HEK293 (cell line): Measurements from ENCODE around the gene IFT122.

Experiments used
- CTCF ChIA-PET: fragments of 350-600 bp; formaldehyde crosslinking; extraction: SDS; loops from one replicate; lab custom pipeline; 2021; ENCODE audit warnings: antibody characterized with exemption; lab: Yijun Ruan, JAX
- POLR2A ChIA-PET: fragments of 300-600 bp; formaldehyde crosslinking; extraction: SDS; loops from one replicate; lab custom pipeline; 2020; ENCODE audit warnings: antibody characterized with exemption, inconsistent platforms; lab: Yijun Ruan, JAX
- H3K27ac ChIP-seq: fragments of 200-500 bp; sonication (Bioruptor generic); 2 replicates; pipeline ENCODE4 v1.5.1; 2014; ENCODE audit warnings: low read depth, low read length, control low read depth, inconsistent platforms; ENCODE audit errors: extremely low read depth
- H3K36me3 ChIP-seq, 2 experiments: fragments of 200-500 bp in 1 of 2; sonication (Bioruptor generic) in 1 of 2; 1 replicate in 1 of 2; 2 replicates in 1 of 2; pipeline ENCODE4 v1.5.1; 2014 to 2017; ENCODE audit warnings: inconsistent platforms in 2 of 2, low read length in 2 of 2; ENCODE audit not compliant: control insufficient read depth in 2 of 2, insufficient read depth in 1 of 2
- H3K4me1 ChIP-seq: fragments of 200-500 bp; sonication (Bioruptor generic); 2 replicates; pipeline ENCODE4 v1.5.1; 2014; ENCODE audit warnings: mild to moderate bottlenecking, low read length, inconsistent platforms; ENCODE audit not compliant: control insufficient read depth, insufficient read depth
- H3K4me3 ChIP-seq: 2 replicates; pipeline ENCODE4 v1.5.1; 2011; ENCODE audit warnings: low read depth, mild to moderate bottlenecking, control low read depth, low read length, moderate library complexity
- H3K9me3 ChIP-seq: fragments of 200-500 bp; sonication (Bioruptor generic); 2 replicates; pipeline ENCODE4 v1.5.1; 2014; ENCODE audit warnings: low read depth, low read length, inconsistent platforms; ENCODE audit not compliant: control insufficient read depth, insufficient read depth
- GFI1B ChIP-seq: fragments of 450-650 bp; formaldehyde crosslinking; IDR thresholded peaks from 2 replicates; pipeline ENCODE4 v1.5.1; 2016; ENCODE audit warnings: missing biosample characterization, missing genetic modification characterization
- RBAK ChIP-seq: fragments of 450-650 bp; formaldehyde crosslinking; IDR thresholded peaks from 2 replicates; pipeline ENCODE4 v1.5.1; 2016; ENCODE audit warnings: missing biosample characterization, missing genetic modification characterization
- SCRT2 ChIP-seq: fragments of 450-650 bp; formaldehyde crosslinking; IDR thresholded peaks from 2 replicates; pipeline ENCODE4 v1.5.1; 2016; ENCODE audit warnings: missing biosample characterization, missing genetic modification characterization
- SP3 ChIP-seq: fragments of 450-650 bp; formaldehyde crosslinking; IDR thresholded peaks from 2 replicates; pipeline ENCODE4 v1.5.1; 2016; ENCODE audit warnings: missing biosample characterization, missing genetic modification characterization
- YY1 ChIP-seq: fragments of 450-650 bp; formaldehyde crosslinking; IDR thresholded peaks from 2 replicates; pipeline ENCODE4 v1.5.1; 2018; ENCODE audit warnings: missing biosample characterization, missing genetic modification characterization
- ZBTB20 ChIP-seq: fragments of 450-650 bp; formaldehyde crosslinking; IDR thresholded peaks from 2 replicates; pipeline ENCODE4 v1.5.1; 2016; ENCODE audit warnings: missing biosample characterization, missing genetic modification characterization
- ZBTB21 ChIP-seq: fragments of 450-650 bp; formaldehyde crosslinking; IDR thresholded peaks from 2 replicates; pipeline ENCODE4 v1.5.1; 2017; ENCODE audit warnings: missing biosample characterization, missing genetic modification characterization
- ZBTB8A ChIP-seq: fragments of 450-650 bp; formaldehyde crosslinking; IDR thresholded peaks from 2 replicates; pipeline ENCODE4 v1.5.1; 2016; ENCODE audit warnings: missing biosample characterization, missing genetic modification characterization
- ZNF10 ChIP-seq: fragments of 450-650 bp; formaldehyde crosslinking; IDR thresholded peaks from 2 replicates; pipeline ENCODE4 v1.5.1; 2017; ENCODE audit warnings: missing biosample characterization, missing genetic modification characterization
- ZNF112 ChIP-seq: fragments of 450-650 bp; formaldehyde crosslinking; IDR thresholded peaks from 2 replicates; pipeline ENCODE4 v1.5.0; 2017; ENCODE audit warnings: missing biosample characterization, missing genetic modification characterization
- ZNF132 ChIP-seq: fragments of 450-650 bp; formaldehyde crosslinking; IDR thresholded peaks from 2 replicates; pipeline ENCODE4 v1.5.1; 2017; ENCODE audit warnings: missing biosample characterization, missing genetic modification characterization, borderline replicate concordance
- ZNF202 ChIP-seq: fragments of 450-650 bp; formaldehyde crosslinking; IDR thresholded peaks from 2 replicates; pipeline ENCODE4 v1.5.1; 2016; ENCODE audit warnings: missing biosample characterization, missing genetic modification characterization, borderline replicate concordance
- ZNF214 ChIP-seq: fragments of 450-650 bp; formaldehyde crosslinking; IDR thresholded peaks from 2 replicates; pipeline ENCODE4 v1.5.1; 2017; ENCODE audit warnings: missing biosample characterization, mild to moderate bottlenecking, missing genetic modification characterization, borderline replicate concordance
- ZNF223 ChIP-seq: fragments of 450-650 bp; formaldehyde crosslinking; IDR thresholded peaks from 2 replicates; pipeline ENCODE4 v1.5.1; 2016; ENCODE audit warnings: missing biosample characterization, missing genetic modification characterization
- ZNF311 ChIP-seq: fragments of 450-650 bp; formaldehyde crosslinking; IDR thresholded peaks from 2 replicates; pipeline ENCODE4 v1.5.1; 2017; ENCODE audit warnings: missing biosample characterization, missing genetic modification characterization, borderline replicate concordance
- ZNF398 ChIP-seq: fragments of 450-650 bp; formaldehyde crosslinking; IDR thresholded peaks from 2 replicates; pipeline ENCODE4 v1.5.1; 2017; ENCODE audit warnings: missing biosample characterization, missing genetic modification characterization
- ZNF473 ChIP-seq: fragments of 450-650 bp; formaldehyde crosslinking; IDR thresholded peaks from 2 replicates; pipeline ENCODE4 v1.5.1; 2017; ENCODE audit warnings: missing biosample characterization, missing genetic modification characterization
- ZNF488 ChIP-seq: fragments of 450-650 bp; formaldehyde crosslinking; IDR thresholded peaks from 2 replicates; pipeline ENCODE4 v1.5.1; 2016; ENCODE audit warnings: missing biosample characterization, missing genetic modification characterization
- ZNF514 ChIP-seq: fragments of 450-650 bp; formaldehyde crosslinking; IDR thresholded peaks from 2 replicates; pipeline ENCODE4 v1.5.1; 2016; ENCODE audit warnings: missing biosample characterization, missing genetic modification characterization
- ZNF544 ChIP-seq: fragments of 450-650 bp; formaldehyde crosslinking; IDR thresholded peaks from 2 replicates; pipeline ENCODE4 v1.5.0; 2017; ENCODE audit warnings: missing biosample characterization, missing genetic modification characterization
- ZNF561 ChIP-seq: fragments of 450-650 bp; IDR thresholded peaks from 2 replicates; pipeline ENCODE4 v1.5.1; 2018; ENCODE audit warnings: missing biosample characterization, missing genetic modification characterization, borderline replicate concordance
- ZNF596 ChIP-seq: fragments of 450-650 bp; IDR thresholded peaks from 2 replicates; pipeline ENCODE4 v1.5.0; 2018; ENCODE audit warnings: missing biosample characterization, mild to moderate bottlenecking, missing genetic modification characterization, moderate library complexity
- ZNF623 ChIP-seq: fragments of 450-650 bp; formaldehyde crosslinking; IDR thresholded peaks from 2 replicates; pipeline ENCODE4 v1.5.1; 2016; ENCODE audit warnings: missing biosample characterization, missing genetic modification characterization
- ZNF624 ChIP-seq: fragments of 450-650 bp; formaldehyde crosslinking; IDR thresholded peaks from 2 replicates; pipeline ENCODE4 v1.5.1; 2017; ENCODE audit warnings: missing biosample characterization, missing genetic modification characterization
- ZNF629 ChIP-seq: fragments of 450-650 bp; formaldehyde crosslinking; IDR thresholded peaks from 2 replicates; pipeline ENCODE4 v1.5.1; 2017; ENCODE audit warnings: missing biosample characterization, missing genetic modification characterization
- ZNF785 ChIP-seq: fragments of 450-650 bp; formaldehyde crosslinking; IDR thresholded peaks from 2 replicates; pipeline ENCODE4 v1.5.1; 2016; ENCODE audit warnings: missing biosample characterization, missing genetic modification characterization
- ZSCAN16 ChIP-seq: fragments of 450-650 bp; formaldehyde crosslinking; IDR thresholded peaks from 2 replicates; pipeline ENCODE4 v1.5.1; 2016; ENCODE audit warnings: missing biosample characterization, missing genetic modification characterization
- ZSCAN18 ChIP-seq: fragments of 450-650 bp; formaldehyde crosslinking; IDR thresholded peaks from 2 replicates; pipeline ENCODE4 v1.5.1; 2016; ENCODE audit warnings: missing biosample characterization, missing genetic modification characterization
- ZSCAN23 ChIP-seq: fragments of 450-650 bp; formaldehyde crosslinking; IDR thresholded peaks from 2 replicates; pipeline ENCODE4 v1.5.1; 2016; ENCODE audit warnings: missing biosample characterization, missing genetic modification characterization

Gene IFT122

GRCh38 chr3:129445471-129445870 lies 5.4 kb downstream of the IFT122 start:
- ChIA-PET POLR2A (no interaction called here), CTCF (no interaction called here)
- no peak overlapping the region for H3K4me3 ChIP-seq
- H3K9me3 ChIP-seq: no peaks in the 10 kb centered on the region
- no peaks in the 10 kb centered on the region for H3K36me3 ChIP-seq
- H3K4me1 ChIP-seq: 0 out of 2 replicates have a peak, but pooled peaks cover 4% of the 10 kb centered on the region
- TF ChIP-seq ZNF488 (tag by site-specific recombination) (no peak), ZNF223 (no peak), GFI1B (tag by site-specific recombination) (no peak), YY1 (tag by site-specific recombination) (no peak), ZNF623 (tag by site-specific recombination) (peak; percentile 30; the same call in 1 of the 2 replicates)
- TF ChIP-seq, all 188 proteins: peak for 1
- no peak overlapping the region for H3K27ac ChIP-seq

- ChIA-PET POLR2A (no interaction called here), CTCF (no interaction called here)
- no peak for TF ChIP-seq ZNF596 (tag by site-specific recombination)
- no peak for TF ChIP-seq ZNF398 (tag by site-specific recombination)
- no peak for TF ChIP-seq ZNF311 (tag by site-specific recombination)
- TF ChIP-seq ZSCAN23 (tag by site-specific recombination): no peak
- TF ChIP-seq ZNF785 (tag by site-specific recombination): no peak
- no peak for TF ChIP-seq ZNF624
- TF ChIP-seq ZBTB21 (tag by site-specific recombination): no peak
- no peaks in the 10 kb centered on the region for H3K4me1 ChIP-seq
- no peaks in the 10 kb centered on the region for H3K9me3 ChIP-seq
- H3K4me3 ChIP-seq: no peak overlapping the region
- no peaks in the 10 kb centered on the region for H3K36me3 ChIP-seq
- H3K27ac ChIP-seq: no peak overlapping the region
Measured at GRCh38 chr3:129446926-129447325, 6.9 kb downstream of the IFT122 start.

GRCh38 chr3:129448186-129448895 lies 8.3 kb downstream of the IFT122 start:
- no peak overlapping the region for H3K4me3 ChIP-seq
- peaks cover 0 to 6% of the 10 kb centered on the region in 2 experiments; a peak in 1 of 3 replicates for H3K36me3 ChIP-seq
- H3K27ac ChIP-seq: no peak overlapping the region
- H3K4me1 ChIP-seq: no peaks in the 10 kb centered on the region
- ChIA-PET POLR2A (interaction anchor here (2.3 kb wide), 1 partner anchor 8 kb away, joined by 8 read pairs; the partner anchor contains the start of genes IFT122 and MBD4), CTCF (interaction anchor here (0.5 kb wide), 1 partner anchor 93 kb away, joined by 3 read pairs; no protein-coding TSS in a partner anchor)
- no peaks in the 10 kb centered on the region for H3K9me3 ChIP-seq
- TF ChIP-seq ZNF488 (tag by site-specific recombination) (no peak), ZNF514 (no peak), ZSCAN16 (tag by site-specific recombination) (no peak), SCRT2 (no peak), ZNF629 (tag by site-specific recombination) (no peak), ZNF10 (no peak), ZNF544 (no peak), ZNF132 (tag by site-specific recombination) (no peak), ZNF112 (tag by site-specific recombination) (no peak), ZSCAN18 (tag by site-specific recombination) (no peak), ZBTB8A (tag by site-specific recombination) (no peak), ZNF202 (tag by site-specific recombination) (no peak), ZBTB20 (tag by site-specific recombination) (no peak), ZNF473 (tag by site-specific recombination) (no peak), RBAK (no peak), ZNF214 (tag by site-specific recombination) (no peak), ZNF561 (no peak), SP3 (tag by site-specific recombination) (no peak)
